ENCODE data around the gene DOCK2. TPM values are rescaled to one million over a fixed set of nuclear protein-coding genes. Genes with fewer than 3 reads are reported as not detected.

DOCK2 gene
- total RNA-seq, 1 experiment from 2014 or later = 0.20 TPM

DNA sequence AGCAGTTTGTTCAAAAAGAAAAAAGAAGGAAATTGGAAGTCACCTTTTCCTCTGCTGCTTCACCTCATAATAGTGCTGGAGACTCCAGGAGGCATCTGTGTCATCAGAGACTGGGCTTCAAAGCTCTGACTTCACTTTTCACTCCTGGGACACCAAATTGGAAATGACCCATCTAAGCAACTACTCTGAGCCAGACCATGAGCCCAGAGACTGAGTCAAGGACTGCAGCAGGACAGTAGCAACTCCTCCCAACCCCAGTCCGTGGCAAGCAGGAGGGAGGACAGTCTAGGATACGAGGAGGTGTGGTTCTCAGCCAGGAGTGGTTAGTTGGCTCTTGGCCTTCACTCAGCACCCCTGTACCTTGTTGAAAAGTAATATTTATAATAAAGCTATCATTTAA, 211.7 kb downstream of the DOCK2 start:
- Histone ChIP-seq H3K4me3 (no peak overlapping the region), H3K9me3 (replicated peaks) (peaks cover 5% of the 10 kb centered on the region; the same call in 1 of the 2 replicates), H3K27ac (no peak overlapping the region), H3K27me3 (0 out of 2 replicates have a peak, but pooled peaks cover 3% of the 10 kb centered on the region), H3K4me1 (no peaks in the 10 kb centered on the region), H3K36me3 (no peaks in the 10 kb centered on the region)
- DNase-seq = no peak

DNA sequence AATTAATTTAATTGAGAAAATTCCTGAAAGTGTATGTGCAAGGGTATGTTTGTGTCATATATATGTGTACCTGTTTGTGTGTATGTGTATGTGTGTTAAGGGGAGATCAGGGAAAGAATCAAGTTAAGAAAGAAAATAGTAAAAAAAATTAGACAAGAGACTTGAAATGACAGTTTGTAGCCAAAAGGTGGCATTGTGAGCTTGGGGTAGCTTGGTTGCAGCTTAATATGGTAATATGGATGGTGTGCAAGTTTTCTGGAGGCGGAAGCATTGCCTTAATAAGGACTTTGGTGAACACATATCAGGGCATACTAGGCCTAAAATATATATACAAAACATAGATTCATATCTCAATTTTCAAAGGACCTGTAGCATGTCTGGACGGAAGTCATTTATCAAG, 213.3 kb downstream of the DOCK2 start:
- no peak overlapping the region for H3K4me3 ChIP-seq
- H3K36me3 ChIP-seq = no peaks in the 10 kb centered on the region
- no peaks in the 10 kb centered on the region for H3K4me1 ChIP-seq
- DNase-seq = no peak
- H3K9me3 ChIP-seq (replicated peaks) = peaks cover 5% of the 10 kb centered on the region; the same call in 1 of the 2 replicates
- H3K27ac ChIP-seq = no peak overlapping the region
- 0 out of 2 replicates have a peak, but pooled peaks cover 3% of the 10 kb centered on the region for H3K27me3 ChIP-seq

- no peaks in the 10 kb centered on the region for H3K36me3 ChIP-seq
- no peak overlapping the region for H3K27ac ChIP-seq
- H3K27me3 ChIP-seq = no peaks in the 10 kb centered on the region
- H3K9me3 ChIP-seq (replicated peaks) = peaks cover 5% of the 10 kb centered on the region; the same call in 1 of the 2 replicates
- DNase-seq = no peak
- no peak overlapping the region for H3K4me3 ChIP-seq
- H3K4me1 ChIP-seq = no peaks in the 10 kb centered on the region
These were observed 214.3 kb downstream of the DOCK2 start for GRCh38 chr5:169851321-169851850.

GRCh38 chr5:169856571-169856970, 219.5 kb downstream of the DOCK2 start:
- no peak overlapping the region for H3K4me3 ChIP-seq
- DNase-seq = no peak
- no peaks in the 10 kb centered on the region for H3K27me3 ChIP-seq
- no peaks in the 10 kb centered on the region for H3K4me1 ChIP-seq
- H3K9me3 ChIP-seq (replicated peaks) = no peaks in the 10 kb centered on the region
- H3K27ac ChIP-seq = no peak overlapping the region
- H3K36me3 ChIP-seq = no peaks in the 10 kb centered on the region

GRCh38 chr5:169860585-169860984, 223.5 kb downstream of the DOCK2 start:
- H3K9me3 ChIP-seq (replicated peaks) = no peaks in the 10 kb centered on the region
- H3K4me3 ChIP-seq = no peak overlapping the region
- no peak overlapping the region for H3K27ac ChIP-seq
- no peaks in the 10 kb centered on the region for H3K4me1 ChIP-seq
- no peaks in the 10 kb centered on the region for H3K36me3 ChIP-seq
- peaks cover 4% of the 10 kb centered on the region; the same call in 1 of the 2 replicates for H3K27me3 ChIP-seq
- DNase-seq = no peak

GRCh38 chr5:169861433-169861832, 224.4 kb downstream of the DOCK2 start:
- H3K4me3 ChIP-seq = no peak overlapping the region
- H3K9me3 ChIP-seq (replicated peaks) = no peaks in the 10 kb centered on the region
- H3K36me3 ChIP-seq = no peaks in the 10 kb centered on the region
- no peak overlapping the region for H3K27ac ChIP-seq
- DNase-seq = no peak
- H3K27me3 ChIP-seq = peaks cover 4% of the 10 kb centered on the region; the same call in 1 of the 2 replicates
- no peaks in the 10 kb centered on the region for H3K4me1 ChIP-seq

- Histone ChIP-seq H3K9me3 (replicated peaks) (no peaks in the 10 kb centered on the region), H3K4me3 (no peak overlapping the region), H3K4me1 (no peaks in the 10 kb centered on the region), H3K27ac (no peak overlapping the region), H3K27me3 (peaks cover 4% of the 10 kb centered on the region; the same call in 1 of the 2 replicates), H3K36me3 (no peaks in the 10 kb centered on the region)
- no peak for DNase-seq
These were observed 224.9 kb downstream of the DOCK2 start for GRCh38 chr5:169861934-169862333.

DNA sequence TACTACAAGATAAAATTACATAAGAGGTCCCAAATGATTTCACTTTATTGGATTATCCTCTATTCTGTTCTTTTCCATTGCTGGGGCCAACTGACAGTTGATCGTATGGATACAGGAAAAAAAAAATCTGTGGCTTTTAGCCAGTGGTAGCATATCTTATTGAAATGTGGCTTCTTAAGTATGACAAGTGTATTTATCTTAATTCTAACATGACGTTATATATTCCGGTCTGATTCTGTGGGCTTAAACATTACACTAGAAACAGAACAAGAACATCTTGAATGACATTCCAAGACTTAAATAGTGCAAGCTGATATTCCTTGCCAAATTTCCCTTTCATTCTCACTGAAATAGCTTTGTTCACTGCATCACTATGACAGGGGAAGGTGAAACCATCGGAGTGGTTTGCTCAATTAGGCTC, 225.3 kb downstream of the DOCK2 start:
- Histone ChIP-seq H3K4me3 (no peak overlapping the region), H3K27ac (no peak overlapping the region), H3K9me3 (replicated peaks) (no peaks in the 10 kb centered on the region), H3K36me3 (no peaks in the 10 kb centered on the region), H3K4me1 (no peaks in the 10 kb centered on the region), H3K27me3 (peaks cover 4% of the 10 kb centered on the region; the same call in 1 of the 2 replicates)
- no peak for DNase-seq

DNA sequence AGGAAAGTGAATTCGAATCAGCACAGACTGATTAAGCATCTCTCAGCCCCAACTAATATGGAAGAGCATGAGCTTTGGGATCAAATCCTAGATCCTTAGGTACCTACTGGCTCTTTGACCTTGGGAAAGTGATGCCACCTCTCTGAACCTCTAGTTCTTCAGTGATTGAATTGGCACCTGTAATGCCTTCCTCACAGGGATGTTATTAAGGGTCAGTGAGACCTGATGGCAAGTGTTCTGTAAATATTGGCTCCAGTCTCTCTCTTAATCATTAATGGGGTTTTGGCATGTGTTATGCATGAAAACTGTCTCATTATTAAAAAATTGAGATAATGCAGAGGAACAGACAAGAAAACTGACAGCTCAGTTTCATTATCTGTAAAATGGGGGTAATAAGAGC, 227.4 kb downstream of the DOCK2 start:
- no peaks in the 10 kb centered on the region for H3K36me3 ChIP-seq
- DNase-seq = no peak
- no peak overlapping the region for H3K27ac ChIP-seq
- H3K9me3 ChIP-seq (replicated peaks) = no peaks in the 10 kb centered on the region
- peaks cover 4% of the 10 kb centered on the region; the same call in 1 of the 2 replicates for H3K27me3 ChIP-seq
- no peaks in the 10 kb centered on the region for H3K4me1 ChIP-seq
- no peak overlapping the region for H3K4me3 ChIP-seq

DNA sequence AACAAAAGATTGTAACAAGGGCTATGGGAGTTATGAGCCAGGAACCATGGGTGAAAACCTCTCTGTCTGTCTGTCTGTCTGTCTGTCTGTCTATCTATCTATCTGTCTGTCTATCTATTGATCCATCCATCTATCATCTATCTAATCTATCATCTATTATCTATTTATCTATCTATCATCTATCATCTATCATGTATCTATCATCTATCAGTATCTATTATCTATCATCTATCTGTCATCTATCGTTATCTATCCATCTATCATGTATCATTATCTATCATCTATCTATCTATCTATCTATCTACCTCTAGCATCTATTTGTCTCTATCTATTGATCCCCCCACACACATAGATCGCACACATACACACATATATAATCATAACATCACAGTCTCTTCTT, 230.3 kb downstream of the DOCK2 start:
- Histone ChIP-seq H3K4me1 (no peaks in the 10 kb centered on the region), H3K9me3 (replicated peaks) (no peaks in the 10 kb centered on the region), H3K36me3 (no peaks in the 10 kb centered on the region), H3K27me3 (peaks cover 4% of the 10 kb centered on the region; the same call in 1 of the 2 replicates), H3K4me3 (no peak overlapping the region), H3K27ac (no peak overlapping the region)
- no peak for DNase-seq

DNA sequence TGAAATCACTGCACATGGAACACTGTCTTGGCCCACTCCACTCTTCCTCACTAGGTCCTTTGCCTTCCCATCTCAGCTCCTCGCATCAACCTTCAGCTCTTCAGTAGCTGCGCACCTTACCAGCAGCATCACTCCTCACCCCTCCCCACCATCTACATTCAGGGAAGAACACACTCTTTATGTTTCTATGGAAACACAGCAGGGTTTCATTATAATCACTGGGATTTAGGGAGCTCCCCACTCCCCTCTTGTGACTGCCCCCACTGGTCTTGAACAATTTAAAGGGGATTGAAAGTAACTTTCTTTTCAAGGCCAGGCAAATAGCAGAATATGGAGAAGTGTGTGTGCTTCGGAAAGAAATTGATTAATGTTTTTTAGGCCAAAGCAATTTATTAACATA, 232.0 kb downstream of the DOCK2 start:
- Histone ChIP-seq H3K27ac (no peak overlapping the region), H3K36me3 (no peaks in the 10 kb centered on the region), H3K9me3 (replicated peaks) (no peaks in the 10 kb centered on the region), H3K27me3 (peaks cover 4% of the 10 kb centered on the region; the same call in 1 of the 2 replicates), H3K4me1 (no peaks in the 10 kb centered on the region), H3K4me3 (no peak overlapping the region)
- no peak for DNase-seq

- Histone ChIP-seq H3K36me3 (no peaks in the 10 kb centered on the region), H3K27ac (no peak overlapping the region), H3K4me1 (no peaks in the 10 kb centered on the region), H3K4me3 (no peak overlapping the region), H3K27me3 (no peaks in the 10 kb centered on the region), H3K9me3 (replicated peaks) (no peaks in the 10 kb centered on the region)
- no peak for DNase-seq
These were observed 233.1 kb downstream of the DOCK2 start for GRCh38 chr5:169870211-169870610.

GRCh38 chr5:169871826-169872490, 234.9 kb downstream of the DOCK2 start:
- no peaks in the 10 kb centered on the region for H3K4me1 ChIP-seq
- H3K36me3 ChIP-seq = no peaks in the 10 kb centered on the region
- no peak overlapping the region for H3K4me3 ChIP-seq
- DNase-seq = no peak
- H3K27me3 ChIP-seq = peaks cover 3% of the 10 kb centered on the region; the same call in 1 of the 2 replicates
- H3K9me3 ChIP-seq (replicated peaks) = no peaks in the 10 kb centered on the region
- H3K27ac ChIP-seq = no peak overlapping the region

DNA sequence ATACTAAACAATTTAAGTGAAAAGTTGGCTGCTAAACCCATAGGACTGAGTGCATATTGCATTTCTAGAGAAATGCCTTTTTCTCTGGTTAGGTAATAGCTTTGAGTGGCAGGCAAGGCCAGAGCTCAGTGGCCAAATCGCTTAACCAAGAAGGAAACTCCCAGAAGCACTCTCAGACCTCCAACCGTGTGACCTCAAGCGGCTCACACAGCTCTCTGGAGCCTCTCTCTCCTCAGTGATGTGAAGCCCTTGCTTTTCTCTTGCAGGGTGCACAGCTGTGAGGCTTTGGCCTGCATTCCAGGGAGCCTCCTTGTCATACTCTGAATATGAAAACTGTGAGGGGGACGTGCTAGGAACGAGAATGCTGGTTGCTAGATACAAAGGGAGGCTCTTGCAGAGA, 236.6 kb downstream of the DOCK2 start:
- no peaks in the 10 kb centered on the region for H3K9me3 ChIP-seq (replicated peaks)
- DNase-seq = no peak
- H3K27me3 ChIP-seq = peaks cover 3% of the 10 kb centered on the region; the same call in 1 of the 2 replicates

GRCh38 chr5:169874621-169875020, 237.5 kb downstream of the DOCK2 start:
- H3K4me3 ChIP-seq = no peak overlapping the region
- DNase-seq = no peak
- H3K27me3 ChIP-seq = peaks cover 3% of the 10 kb centered on the region; the same call in 1 of the 2 replicates
- no peaks in the 10 kb centered on the region for H3K9me3 ChIP-seq (replicated peaks)
- H3K4me1 ChIP-seq = no peaks in the 10 kb centered on the region
- no peak overlapping the region for H3K27ac ChIP-seq
- H3K36me3 ChIP-seq = no peaks in the 10 kb centered on the region

More for the DNA sequence above, 236.6 kb downstream of the DOCK2 start:
- Histone ChIP-seq H3K36me3 (no peaks in the 10 kb centered on the region), H3K4me3 (no peak overlapping the region), H3K4me1 (no peaks in the 10 kb centered on the region), H3K27ac (no peak overlapping the region)

All from SJCRH30 (cell line).